HL-60 (cell line): ENCODE results near the gene PLXNA2.

Source experiments
- CTCF ChIP-seq: IDR thresholded peaks from one replicate; pipeline ENCODE4 v1.5.1; 2011; ENCODE audit warnings: low read length, control low read depth, inconsistent platforms; ENCODE audit not compliant: insufficient read depth
- POLR2AphosphoS5 ChIP-seq: IDR thresholded peaks from 2 replicates; pipeline ENCODE4 v1.6.1; 2012; ENCODE audit warnings: low read depth

GRCh38 chr1:208271236-208271635 is 27.1 kb upstream of the PLXNA2 start:
- TF ChIP-seq CTCF (no peak), POLR2AphosphoS5 (no peak)
